Central memory CD8-positive, alpha-beta T cell (primary cell): ENCODE data around the gene TRAK2.
"Not testable (repeated sequence)": the region's sequence is repeated elsewhere in the genome, so short reads cannot be mapped to it uniquely, and the experiment has no call there.

Experiments used
- ATAC-seq: fragments of 150-1000 bp; cut with Tn5 transposase; replicated peaks from 2 replicates; pipeline ENCODE4 v1.10.0; 2022; ENCODE audit warnings: mild to moderate bottlenecking, moderate FRiP score, moderate number of reproducible peaks; ENCODE audit not compliant: poor library complexity, severe bottlenecking; ENCODE audit errors: extremely low read depth
- DNase-seq, 2 donors: peaks; one replicate each; pipeline ENCODE4 v3.0.0; 2021; ENCODE audit warnings: low spot score in 2 of 2
- H3K27ac Mint-ChIP-seq: one replicate; pipeline ENCODE4 v1.8.0; 2022; ENCODE audit warnings: low read depth, mild to moderate bottlenecking, moderate library complexity, mixed read lengths
- H3K27me3 Mint-ChIP-seq: one replicate; pipeline ENCODE4 v1.8.0; 2022; ENCODE audit warnings: mixed read lengths
- H3K36me3 Mint-ChIP-seq: one replicate; pipeline ENCODE4 v1.8.0; 2022; ENCODE audit warnings: mild to moderate bottlenecking, moderate library complexity, mixed read lengths; ENCODE audit not compliant: insufficient read depth
- H3K4me1 Mint-ChIP-seq: one replicate; pipeline ENCODE4 v1.8.0; 2022; ENCODE audit warnings: mixed read lengths
- H3K4me3 Mint-ChIP-seq: one replicate; pipeline ENCODE4 v1.8.0; 2022; ENCODE audit warnings: mild to moderate bottlenecking, moderate library complexity, mixed read lengths
- H3K9me3 Mint-ChIP-seq: one replicate; pipeline ENCODE4 v1.8.0; 2022; ENCODE audit warnings: mixed read lengths

TRAK2 gene

GRCh38 chr2:201451292-201452057 is at the start of gene TRAK2, which contains the start of gene STRADB:
Gene TRAK2 (minus strand): TSS chr2:201451458. CDS start chr2:201420507, 30,951 bp downstream.
Gene STRADB (plus strand): TSS chr2:201451740. CDS start chr2:201454841, 3,101 bp downstream.
- Mint-ChIP-seq H3K27me3 (no peaks in the 10 kb centered on the region), H3K4me1 (peaks cover 32% of the 10 kb centered on the region)
- peak; percentile 92 for ATAC-seq

GRCh38 chr2:201500534-201500933 is 49.3 kb upstream of the TRAK2 start:
- Mint-ChIP-seq H3K4me1 (no peaks in the 10 kb centered on the region), H3K4me3 (no peak overlapping the region), H3K9me3 (peaks cover 10% of the 10 kb centered on the region), H3K27me3 (peaks cover 17% of the 10 kb centered on the region), H3K36me3 (no peaks in the 10 kb centered on the region), H3K27ac (no peak overlapping the region)
- no peak for DNase-seq
- no peak for ATAC-seq

More at GRCh38 chr2:201451292-201452057, at the start of gene TRAK2, which contains the start of gene STRADB:
- Mint-ChIP-seq H3K27ac (peak within 1 kb of the TSS; percentile 87), H3K4me3 (peak within 1 kb of the TSS; percentile 98), H3K36me3 (peaks cover 18% of the 10 kb centered on the region), H3K9me3 (no peaks in the 10 kb centered on the region)
- DNase-seq: peak; percentile 90 to 94

GRCh38 chr2:201496785-201497184 is 45.5 kb upstream of the TRAK2 start:
- H3K4me1 Mint-ChIP-seq: no peaks in the 10 kb centered on the region
- no peak overlapping the region for H3K27ac Mint-ChIP-seq
- no peak overlapping the region for H3K4me3 Mint-ChIP-seq
- no peaks in the 10 kb centered on the region for H3K9me3 Mint-ChIP-seq
- H3K27me3 Mint-ChIP-seq: peaks cover 27% of the 10 kb centered on the region
- ATAC-seq (no peak), DNase-seq (no peak)
- H3K36me3 Mint-ChIP-seq: no peaks in the 10 kb centered on the region

GRCh38 chr2:201490291-201490690 is 39.0 kb upstream of the TRAK2 start:
- no peaks in the 10 kb centered on the region for H3K4me1 Mint-ChIP-seq
- H3K4me3 Mint-ChIP-seq: no peak overlapping the region
- peaks cover 20% of the 10 kb centered on the region for H3K27me3 Mint-ChIP-seq
- no peaks in the 10 kb centered on the region for H3K9me3 Mint-ChIP-seq
- ATAC-seq: no peak
- DNase-seq: no peak
- no peaks in the 10 kb centered on the region for H3K36me3 Mint-ChIP-seq
- H3K27ac Mint-ChIP-seq: no peak overlapping the region

GRCh38 chr2:201484805-201485204 is 33.5 kb upstream of the TRAK2 start:
- no peak for ATAC-seq
- H3K4me3 Mint-ChIP-seq: no peak overlapping the region

GRCh38 chr2:201483758-201484157 is 32.5 kb upstream of the TRAK2 start:
- H3K27me3 Mint-ChIP-seq, H3K9me3 Mint-ChIP-seq, H3K36me3 Mint-ChIP-seq, ATAC-seq, H3K4me1 Mint-ChIP-seq, DNase-seq, H3K4me3 Mint-ChIP-seq, H3K27ac Mint-ChIP-seq: not testable (repeated sequence)

More at GRCh38 chr2:201484805-201485204, 33.5 kb upstream of the TRAK2 start:
- no peaks in the 10 kb centered on the region for H3K9me3 Mint-ChIP-seq
- DNase-seq: no peak
- no peak overlapping the region for H3K27ac Mint-ChIP-seq
- no peaks in the 10 kb centered on the region for H3K36me3 Mint-ChIP-seq
- no peaks in the 10 kb centered on the region for H3K27me3 Mint-ChIP-seq
- H3K4me1 Mint-ChIP-seq: no peaks in the 10 kb centered on the region

- peaks cover 3% of the 10 kb centered on the region for H3K36me3 Mint-ChIP-seq
- no peak for DNase-seq
- H3K9me3 Mint-ChIP-seq: no peaks in the 10 kb centered on the region
- H3K4me1 Mint-ChIP-seq: no peaks in the 10 kb centered on the region
- H3K4me3 Mint-ChIP-seq: no peak overlapping the region
- no peak overlapping the region for H3K27ac Mint-ChIP-seq
- ATAC-seq: no peak
- no peaks in the 10 kb centered on the region for H3K27me3 Mint-ChIP-seq
Measured at GRCh38 chr2:201483342-201483741, 32.1 kb upstream of the TRAK2 start.

- no peak overlapping the region for H3K27ac Mint-ChIP-seq
- no peak for DNase-seq
- H3K36me3 Mint-ChIP-seq: peaks cover 7% of the 10 kb centered on the region
- H3K4me3 Mint-ChIP-seq: no peak overlapping the region
- no peaks in the 10 kb centered on the region for H3K4me1 Mint-ChIP-seq
- no peaks in the 10 kb centered on the region for H3K9me3 Mint-ChIP-seq
- no peaks in the 10 kb centered on the region for H3K27me3 Mint-ChIP-seq
- no peak for ATAC-seq
Measured at GRCh38 chr2:201482543-201482942, 31.3 kb upstream of the TRAK2 start.

- H3K36me3 Mint-ChIP-seq: peaks cover 15% of the 10 kb centered on the region
- DNase-seq (no peak), ATAC-seq (no peak)
- no peaks in the 10 kb centered on the region for H3K9me3 Mint-ChIP-seq
- H3K27ac Mint-ChIP-seq: no peak overlapping the region
- no peaks in the 10 kb centered on the region for H3K4me1 Mint-ChIP-seq
- no peaks in the 10 kb centered on the region for H3K27me3 Mint-ChIP-seq
- H3K4me3 Mint-ChIP-seq: no peak overlapping the region
Measured at GRCh38 chr2:201472411-201472810, 21.2 kb upstream of the TRAK2 start.

- no peak for DNase-seq
- no peaks in the 10 kb centered on the region for H3K9me3 Mint-ChIP-seq
- peaks cover 17% of the 10 kb centered on the region for H3K36me3 Mint-ChIP-seq
- H3K27me3 Mint-ChIP-seq: no peaks in the 10 kb centered on the region
- H3K4me3 Mint-ChIP-seq: no peak overlapping the region
- no peaks in the 10 kb centered on the region for H3K4me1 Mint-ChIP-seq
- no peak for ATAC-seq
- no peak overlapping the region for H3K27ac Mint-ChIP-seq
Measured at GRCh38 chr2:201471732-201472393, 20.6 kb upstream of the TRAK2 start.

- Mint-ChIP-seq H3K4me3 (no peak overlapping the region), H3K27ac (no peak overlapping the region), H3K4me1 (no peaks in the 10 kb centered on the region), H3K9me3 (no peaks in the 10 kb centered on the region), H3K27me3 (no peaks in the 10 kb centered on the region), H3K36me3 (peaks cover 17% of the 10 kb centered on the region)
- no peak for ATAC-seq
- no peak for DNase-seq
Measured at GRCh38 chr2:201470821-201471731, 19.8 kb upstream of the TRAK2 start.

GRCh38 chr2:201467666-201468065 is 16.4 kb upstream of the TRAK2 start:
- Mint-ChIP-seq H3K4me1 (no peaks in the 10 kb centered on the region), H3K4me3 (no peak overlapping the region), H3K36me3 (peaks cover 13% of the 10 kb centered on the region), H3K27me3 (no peaks in the 10 kb centered on the region), H3K27ac (no peak overlapping the region), H3K9me3 (no peaks in the 10 kb centered on the region)
- DNase-seq (no peak), ATAC-seq (no peak)
